Right renal cortex interstitium (tissue), 3 donors: Measurements from ENCODE around the gene VPS13D. TPM values are rescaled to one million over a fixed set of nuclear protein-coding genes. Genes with fewer than 3 reads are reported as not detected.
"Not testable (repeated sequence)": the region's sequence is repeated elsewhere in the genome, so short reads cannot be mapped to it uniquely, and the experiment has no call there.

Source experiments
- DNase-seq, 3 donors: peaks; one replicate each; pipeline ENCODE4 v3.0.0-alpha.2; 2013; ENCODE audit warnings: low read depth in 3 of 3, low spot score in 2 of 3
- polyA plus RNA-seq, 3 donors: library from polyadenylated mRNA; unstranded; fragments of 120-200 nt; gene quantifications; one replicate each; pipeline ENCODE4 v1.2.1, GENCODE V29; 2013; ENCODE audit not compliant: insufficient read length in 3 of 3

The VPS13D gene
- polyA plus RNA-seq, 3 donors = 26.4 to 27.2 (median 26.5) TPM

GRCh38 chr1:12444329-12444841 is 214.6 kb downstream of the VPS13D start:
- no peak for DNase-seq

- DNase-seq = no peak
Measured at GRCh38 chr1:12445257-12445656, 215.4 kb downstream of the VPS13D start.

- no peak for DNase-seq
Measured at GRCh38 chr1:12446593-12446992, 216.8 kb downstream of the VPS13D start.

- DNase-seq = no peak
Measured at GRCh38 chr1:12447307-12447706, 217.5 kb downstream of the VPS13D start.

- DNase-seq = no peak
Measured at GRCh38 chr1:12447849-12448312, 218.1 kb downstream of the VPS13D start.

- DNase-seq = no peak
Measured at GRCh38 chr1:12448746-12449177, 218.9 kb downstream of the VPS13D start.

GRCh38 chr1:12450090-12450755 is 220.4 kb downstream of the VPS13D start:
- DNase-seq = no peak

- no peak for DNase-seq
Measured at GRCh38 chr1:12450756-12451559, 221.1 kb downstream of the VPS13D start.

- DNase-seq = no peak
Measured at GRCh38 chr1:12451560-12451900, 221.7 kb downstream of the VPS13D start.

- DNase-seq = no peak
Measured at GRCh38 chr1:12452262-12452661, 222.4 kb downstream of the VPS13D start.

GRCh38 chr1:12453400-12454343 is 223.8 kb downstream of the VPS13D start:
- no peak for DNase-seq

GRCh38 chr1:12454406-12455391 is 224.9 kb downstream of the VPS13D start:
- no peak for DNase-seq

- not testable (repeated sequence) for DNase-seq
Measured at GRCh38 chr1:12456081-12456480, 226.3 kb downstream of the VPS13D start.

- DNase-seq = no peak
Measured at GRCh38 chr1:12456979-12457378, 227.1 kb downstream of the VPS13D start.

- DNase-seq = no peak
Measured at GRCh38 chr1:12457771-12458170, 227.9 kb downstream of the VPS13D start.

GRCh38 chr1:12458571-12458970 is 228.7 kb downstream of the VPS13D start:
- no peak for DNase-seq

GRCh38 chr1:12460121-12460520 is 230.3 kb downstream of the VPS13D start:
- DNase-seq = no peak

- no peak for DNase-seq
Measured at GRCh38 chr1:12460911-12461621, 231.2 kb downstream of the VPS13D start.

- no peak for DNase-seq
Measured at GRCh38 chr1:12461754-12462153, 231.9 kb downstream of the VPS13D start.
